Endometrial microvascular endothelial cells (primary cell): Measurements from ENCODE around the gene KIF26B. TPM values are rescaled to one million over a fixed set of nuclear protein-coding genes. Genes with fewer than 3 reads are reported as not detected.

ENCODE experiments used
- in situ Hi-C: cut with HindIII; loops from 2 replicates; pipeline ENCODE4 v1.10.0; 2017; ENCODE audit warnings: low sequenced_read_pairs, low pct_unique_long_range_greater_than_20kb; ENCODE audit errors: inconsistent ontology term
- total RNA-seq: library from RNA; depleted of rRNA; stranded (reverse); fragments of >200 nt; gene quantifications from one replicate; pipeline ENCODE4 v1.2.3, GENCODE V29; 2015; ENCODE audit errors: inconsistent ontology term

Gene KIF26B
- total RNA-seq, 1 donor from 2014 or later: not detected

GRCh38 chr1:245541369-245541768 lies 386.6 kb downstream of the KIF26B start:
- in situ Hi-C loops: no loop called here

DNA sequence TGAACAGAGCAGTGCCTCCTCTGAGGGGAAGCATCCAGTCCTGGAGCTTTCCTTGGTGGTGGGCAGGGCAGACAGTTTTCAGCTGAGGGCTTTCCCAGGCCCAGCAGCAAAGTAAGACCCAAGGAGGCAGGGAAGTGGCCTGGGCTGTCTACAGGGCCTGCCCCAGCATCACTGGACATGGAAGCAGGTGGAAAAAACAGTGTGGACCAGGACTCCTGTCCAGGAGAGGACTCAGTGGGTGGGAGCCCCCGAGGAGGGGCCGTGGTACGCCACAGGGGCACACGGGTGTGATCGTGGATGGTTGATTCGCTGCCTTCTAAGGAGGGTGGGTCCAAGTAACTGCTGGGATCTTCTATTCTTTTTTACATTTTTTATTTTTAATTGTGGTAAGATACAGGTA lies 387.6 kb downstream of the KIF26B start:
- in situ Hi-C loops: no loop called here

- in situ Hi-C loops: no loop called here
Observed at GRCh38 chr1:245544236-245544635, 389.5 kb downstream of the KIF26B start.

DNA sequence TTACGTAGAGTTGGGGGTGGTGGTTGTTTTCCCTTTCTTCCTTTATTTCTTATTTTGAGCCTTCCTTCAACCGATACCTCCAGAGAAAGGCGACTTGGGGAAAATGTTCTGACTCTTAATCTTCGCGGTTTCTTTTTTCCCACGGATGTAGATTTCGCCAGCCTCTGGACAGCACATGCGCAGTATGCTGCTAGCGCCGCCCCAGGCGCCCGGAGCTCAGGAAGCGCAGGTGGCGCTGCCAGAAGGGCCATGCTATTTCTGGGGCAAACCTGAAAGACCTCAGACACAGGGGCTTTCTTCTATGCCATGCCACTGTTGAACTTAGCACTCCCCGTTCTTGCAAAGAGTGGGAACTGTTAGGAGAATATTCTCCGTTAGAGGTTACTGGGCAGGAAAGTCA lies 392.1 kb downstream of the KIF26B start:
- in situ Hi-C loops: no loop called here

DNA sequence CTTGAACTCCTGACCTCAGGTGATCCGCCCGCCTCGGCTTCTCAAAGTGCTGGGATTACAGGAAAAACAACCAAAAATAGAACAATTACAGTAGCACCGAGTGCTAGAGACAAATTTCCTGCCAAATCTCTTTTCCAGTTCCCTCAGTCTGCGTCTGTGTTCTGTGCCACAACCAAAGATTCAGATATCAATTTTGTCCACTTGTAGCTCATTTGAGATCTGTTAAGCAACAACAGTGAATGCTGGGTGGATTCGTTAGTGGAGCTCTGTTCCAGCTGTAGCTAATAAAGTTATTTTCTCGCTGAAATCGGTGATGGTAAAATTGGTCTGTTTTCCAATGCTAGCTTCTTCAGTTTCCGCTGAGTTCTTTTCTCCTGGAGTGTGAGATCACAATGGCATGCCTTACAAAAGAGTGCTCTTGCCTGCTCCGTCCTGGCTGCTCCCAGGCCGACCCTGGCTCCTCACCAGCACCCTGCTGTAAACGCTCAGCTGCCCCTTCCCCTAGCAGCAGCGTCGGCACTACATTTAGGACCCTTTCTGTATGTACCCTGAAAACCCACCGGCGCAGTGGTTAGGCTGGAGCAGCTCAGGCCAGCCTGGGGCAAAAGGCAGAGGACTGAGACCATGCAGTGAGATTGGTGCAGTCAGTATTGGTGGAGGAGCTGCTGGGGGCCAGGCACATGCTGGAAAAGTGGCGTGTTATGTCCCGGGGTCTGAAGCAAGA lies 395.4 kb downstream of the KIF26B start:
- in situ Hi-C loops: no loop called here

- in situ Hi-C loops: no loop called here
Observed at GRCh38 chr1:245550720-245551043, 395.9 kb downstream of the KIF26B start.

DNA sequence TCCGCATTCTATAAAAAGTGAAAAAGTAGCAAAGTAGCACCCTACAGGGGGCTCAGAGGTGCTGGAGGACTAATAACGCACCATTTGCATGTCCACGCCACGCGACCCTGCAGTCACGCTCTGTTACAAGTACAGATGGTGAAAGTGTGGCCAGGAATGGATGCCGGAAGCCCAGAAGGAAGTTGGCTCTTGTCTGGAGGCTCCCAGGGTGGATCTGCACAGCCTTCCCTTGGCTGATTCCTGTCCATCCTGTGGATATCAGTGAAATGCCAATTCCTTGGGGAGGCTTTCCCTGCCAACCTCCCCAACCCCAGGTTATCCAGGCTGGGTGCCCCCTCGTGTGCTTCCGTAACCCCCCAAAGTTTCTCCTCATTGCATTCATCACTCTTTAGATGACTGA lies 396.8 kb downstream of the KIF26B start:
- in situ Hi-C loops: no loop called here

DNA sequence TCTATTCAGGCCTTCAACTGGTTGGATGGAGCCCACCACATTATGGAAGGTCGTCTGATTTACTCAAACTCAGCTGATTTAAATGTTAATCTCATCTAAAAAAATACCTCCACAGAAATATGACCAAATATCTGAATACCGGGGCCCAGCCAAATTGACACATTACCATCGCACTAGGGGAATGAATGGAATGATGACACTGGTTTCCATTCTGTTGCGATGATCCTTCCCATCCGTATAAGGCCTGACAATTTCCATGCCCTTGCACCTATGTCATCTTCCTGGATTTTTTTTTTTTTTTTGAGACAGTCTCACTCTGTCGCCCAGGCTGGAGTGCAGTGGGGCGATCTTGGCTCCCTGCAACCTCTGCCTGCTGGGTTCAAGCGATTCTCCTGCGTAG lies 397.5 kb downstream of the KIF26B start:
- in situ Hi-C loops: no loop called here

DNA sequence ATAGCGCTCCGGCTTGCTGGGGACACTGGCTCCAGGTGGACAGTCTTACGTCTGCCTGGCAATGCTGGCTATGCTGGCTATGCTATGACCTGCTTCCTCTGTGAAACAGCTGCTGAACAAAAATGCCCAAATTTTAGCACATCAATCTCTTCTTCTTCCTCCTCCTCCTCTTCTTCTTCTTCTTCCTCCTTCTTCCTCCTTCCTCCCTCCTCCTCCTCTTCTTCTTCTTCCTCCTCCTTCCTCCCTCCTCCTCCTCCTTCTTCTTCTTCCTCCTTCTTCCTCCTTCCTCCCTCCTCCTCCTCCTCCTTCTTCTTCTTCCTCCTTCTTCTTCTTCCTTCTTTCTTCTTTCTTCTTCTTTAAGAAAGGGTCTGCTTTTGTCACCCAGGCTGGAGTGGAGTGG lies 401.3 kb downstream of the KIF26B start:
- in situ Hi-C loops: no loop called here

DNA sequence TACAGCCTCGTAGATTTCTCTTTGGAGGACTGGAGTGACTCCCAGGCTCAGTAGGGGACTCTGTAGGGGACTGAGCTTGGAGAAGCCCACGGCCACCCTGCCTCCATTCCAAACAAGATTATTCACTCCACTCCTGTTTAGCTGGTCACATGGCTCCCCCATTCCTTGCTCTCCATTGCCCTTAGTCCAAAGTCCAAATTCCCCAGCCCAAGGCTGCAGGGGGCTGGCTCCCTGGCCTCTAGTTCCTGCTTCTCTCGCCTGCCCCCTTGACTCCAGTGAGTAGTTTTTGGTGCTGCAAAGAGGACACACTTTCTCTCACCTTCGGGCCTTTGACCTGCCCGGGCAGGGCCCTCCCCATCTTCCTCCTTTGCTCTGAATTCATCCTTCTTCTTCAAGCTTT lies 403.3 kb downstream of the KIF26B start:
- in situ Hi-C loops: no loop called here

DNA sequence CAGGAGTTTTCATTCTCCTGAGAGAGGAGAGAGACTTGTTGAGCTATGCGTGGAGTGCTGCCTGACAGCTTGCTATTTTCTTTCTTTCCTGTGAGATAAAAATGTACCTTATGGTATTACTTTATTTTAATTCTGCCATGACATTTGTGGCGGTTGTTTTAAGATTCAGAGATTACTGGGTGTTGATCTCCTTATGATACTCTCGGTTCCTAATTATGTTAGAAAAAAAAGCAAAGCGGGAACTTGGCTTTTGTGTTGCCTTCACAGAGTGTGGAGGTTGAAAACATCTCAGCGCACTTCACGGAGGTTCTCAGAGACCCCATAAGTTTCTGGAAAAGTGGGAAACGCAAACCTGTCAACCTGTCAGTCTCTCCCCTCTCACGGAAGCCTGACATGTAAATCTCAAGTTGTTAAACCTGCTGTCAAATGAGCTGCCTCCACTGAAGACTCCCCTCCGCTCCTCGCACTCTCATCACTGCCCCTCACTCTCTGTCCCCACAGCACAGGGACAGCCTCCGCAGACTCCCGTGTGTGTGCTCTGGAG lies 405.6 kb downstream of the KIF26B start:
- in situ Hi-C loops: no loop called here

DNA sequence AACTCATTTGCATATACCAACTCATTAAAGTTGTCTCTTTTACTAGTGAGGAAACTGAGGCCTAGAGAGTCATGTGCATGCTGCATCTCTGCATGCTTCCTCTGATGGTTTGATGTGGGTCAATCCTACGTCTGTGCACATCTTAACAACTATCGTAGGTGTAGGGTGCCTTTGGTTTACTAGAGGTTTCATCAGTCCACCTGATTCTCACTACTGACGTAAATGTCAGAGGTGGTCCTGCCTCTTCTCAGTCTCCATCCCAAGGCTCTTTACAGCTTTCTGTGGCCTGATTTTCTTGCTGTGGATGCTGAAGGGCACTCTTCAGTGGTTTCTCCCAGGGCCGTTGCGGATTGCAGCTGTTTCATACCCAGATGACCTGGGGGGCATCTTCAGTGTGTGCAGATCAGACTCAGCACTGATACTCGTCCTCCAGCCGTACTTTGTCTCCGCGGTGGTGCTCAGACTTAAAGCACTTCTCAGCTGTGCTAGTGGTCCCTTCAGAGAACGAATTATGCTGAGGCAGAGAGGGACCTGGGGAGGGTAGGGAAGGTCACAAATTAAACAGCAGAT lies 407.0 kb downstream of the KIF26B start:
- in situ Hi-C loops: no loop called here

DNA sequence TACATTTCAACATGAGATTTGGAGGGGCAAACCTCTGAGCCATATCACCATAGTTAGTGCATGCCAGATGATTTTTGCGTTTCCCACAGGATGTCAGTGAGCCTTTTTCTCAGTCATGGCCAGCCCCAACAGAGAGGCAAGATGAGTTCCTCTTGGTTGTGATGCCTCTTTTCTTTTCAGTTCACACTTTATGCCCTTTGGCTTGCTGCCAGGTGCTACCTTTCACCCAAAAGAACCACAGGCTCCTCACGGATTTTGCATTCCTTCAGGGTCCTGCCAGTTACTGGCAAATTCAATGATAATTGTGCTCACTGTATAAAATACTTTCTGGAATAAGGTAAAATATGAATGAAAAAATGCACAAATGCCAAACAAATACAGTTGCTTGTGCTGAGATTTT lies 411.3 kb downstream of the KIF26B start:
- in situ Hi-C loops: no loop called here

GRCh38 chr1:245566952-245567351 lies 412.2 kb downstream of the KIF26B start:
- in situ Hi-C loops: no loop called here

DNA sequence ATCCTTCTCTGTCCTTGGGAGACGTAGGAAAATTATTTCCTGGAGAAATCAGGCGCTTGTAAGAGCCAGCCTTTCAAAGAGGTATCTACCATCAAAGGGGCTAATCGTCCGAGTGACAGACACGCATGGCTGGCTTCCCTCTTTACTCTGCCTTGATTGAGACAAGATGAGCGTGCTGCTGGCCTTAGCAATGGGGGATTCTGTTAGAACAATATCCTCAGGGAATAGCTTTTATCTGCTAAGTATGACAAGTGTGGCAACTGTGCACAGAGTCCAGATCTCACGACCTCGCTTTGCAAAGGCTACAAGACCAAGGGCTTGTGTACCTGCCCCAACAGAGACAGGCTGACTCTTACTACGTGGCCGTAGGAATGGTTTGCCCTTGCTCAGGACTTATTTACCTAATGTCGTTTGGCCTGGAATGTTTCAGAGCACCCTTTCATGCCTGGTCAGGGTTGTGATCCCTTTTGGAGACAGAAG lies 417.1 kb downstream of the KIF26B start:
- in situ Hi-C loops: no loop called here

GRCh38 chr1:245572709-245573108 lies 417.9 kb downstream of the KIF26B start:
- in situ Hi-C loops: no loop called here

- in situ Hi-C loops: no loop called here
Observed at GRCh38 chr1:245575710-245576109, 420.9 kb downstream of the KIF26B start.

DNA sequence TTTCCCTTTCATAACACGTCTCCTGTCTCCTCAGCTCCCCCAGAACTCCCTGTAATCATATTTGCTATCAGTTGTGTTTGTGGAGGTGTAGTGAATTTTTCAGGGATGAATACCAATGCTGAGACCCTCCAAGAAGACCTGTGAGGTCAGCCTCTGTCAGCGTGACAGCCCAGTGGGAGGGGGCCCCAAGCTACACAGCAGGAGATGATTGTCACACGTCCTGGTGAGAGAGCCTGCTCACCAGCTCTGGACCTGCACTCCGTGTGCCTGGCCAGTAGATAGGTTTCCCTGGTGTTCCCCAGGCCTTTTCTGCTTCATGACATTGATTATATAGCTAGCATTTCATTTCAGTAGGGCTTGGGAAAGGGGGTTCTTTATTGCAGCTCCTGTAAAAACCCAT lies 421.5 kb downstream of the KIF26B start:
- in situ Hi-C loops: no loop called here

GRCh38 chr1:245577191-245578157 lies 422.7 kb downstream of the KIF26B start:
- in situ Hi-C loops: no loop called here

GRCh38 chr1:245578308-245578707 lies 423.5 kb downstream of the KIF26B start:
- in situ Hi-C loops: no loop called here
